AG04450 (cell line): Measurements from ENCODE around the gene ZNF853. TPM values are rescaled to one million over a fixed set of nuclear protein-coding genes. Genes with fewer than 3 reads are reported as not detected.
A peak's percentile ranks its signal among the peaks of the same experiment; 100 is the strongest.
"Not testable (repeated sequence)": the region's sequence is repeated elsewhere in the genome, so short reads cannot be mapped to it uniquely, and the experiment has no call there.

Source experiments
- CTCF ChIA-PET: fragments of 300-600, 350-600 bp; formaldehyde crosslinking; extraction: SDS; loops from one replicate; lab custom pipeline; 2022; ENCODE audit warnings: antibody characterized with exemption, inconsistent platforms; lab: Charles Lee
- POLR2A ChIA-PET: fragments of 350-600 bp; formaldehyde crosslinking; extraction: SDS; loops from one replicate; lab custom pipeline; 2021; ENCODE audit warnings: antibody characterized with exemption, inconsistent platforms; lab: Yijun Ruan, JAX
- DNase-seq: peaks from one replicate; pipeline ENCODE4 v3.0.0-alpha.2; 2011; ENCODE audit warnings: low read depth, low spot score
- H3K27ac ChIP-seq: one replicate; pipeline ENCODE4 v1.5.1; 2012; ENCODE audit warnings: low read depth, low read length, control low read depth
- H3K27me3 ChIP-seq: one replicate; pipeline ENCODE4 v1.6.0; 2012; ENCODE audit warnings: low read length; ENCODE audit not compliant: control insufficient read depth, insufficient read depth
- H3K4me3 ChIP-seq: 2 replicates; pipeline ENCODE4 v1.5.1; 2011; ENCODE audit warnings: mild to moderate bottlenecking, low read depth, low read length, control low read depth
- H3K9me3 ChIP-seq: 2 replicates; pipeline ENCODE4 v1.5.1; 2012; ENCODE audit warnings: low read length; ENCODE audit not compliant: control insufficient read depth, insufficient read depth
- CTCF ChIP-seq: IDR thresholded peaks from 2 replicates; pipeline ENCODE4 v1.5.1; 2011; ENCODE audit warnings: low read depth, low read length, control low read depth, inconsistent platforms
- polyA plus RNA-seq: library from polyadenylated mRNA; depleted of rRNA; stranded (reverse); fragments of >200 nt; gene quantifications from 2 replicates; pipeline ENCODE4 v1.2.3, GENCODE V29; 2011; rRNA removed

The ZNF853 gene
- polyA plus RNA-seq, 1 experiment = 5.3 TPM

DNA sequence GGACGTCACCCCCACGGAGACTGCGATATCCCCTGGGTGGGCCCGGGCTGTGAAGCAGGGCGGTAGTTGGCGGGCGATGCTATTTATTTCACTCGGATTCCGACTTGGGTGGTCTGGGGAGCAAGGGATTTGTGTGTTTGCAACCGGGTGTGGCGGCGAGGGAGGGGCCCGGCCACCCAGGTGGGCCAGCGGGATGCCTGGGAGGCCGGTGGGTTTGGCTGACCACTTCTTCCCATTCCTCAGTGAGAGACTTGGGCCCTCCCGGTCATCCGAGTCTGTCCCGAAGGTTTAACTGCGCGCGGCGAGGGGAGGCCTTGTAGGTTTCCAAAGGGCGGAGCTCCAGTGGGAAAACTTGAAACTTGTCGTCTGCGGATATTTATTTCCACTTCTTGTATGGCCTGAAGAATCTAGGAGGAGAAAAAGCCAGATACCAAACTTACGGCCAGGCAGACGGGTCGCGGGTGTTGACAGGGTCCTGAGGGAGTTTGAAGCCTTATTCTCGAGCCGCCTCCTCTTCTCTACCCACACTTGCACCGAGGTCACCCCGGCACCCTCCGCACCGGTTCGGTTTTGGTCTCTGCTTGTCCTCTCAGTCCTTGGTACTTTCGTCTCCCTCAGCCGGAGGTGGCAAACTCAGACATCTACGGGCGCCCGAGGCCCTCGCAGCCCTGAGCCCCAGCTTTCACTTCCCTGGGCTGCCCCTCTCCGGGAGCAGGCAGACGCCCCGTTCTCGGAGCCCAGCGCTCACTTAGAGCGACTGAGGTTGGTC, 39.6 kb downstream of the ZNF853 start:
- ChIA-PET CTCF (no interaction called here), POLR2A (no interaction called here)
- TF ChIP-seq CTCF = no peak
- Histone ChIP-seq H3K4me3 (no peak overlapping the region), H3K27me3 (no peaks in the 10 kb centered on the region), H3K9me3 (peaks cover 57% of the 10 kb centered on the region), H3K27ac (no peak overlapping the region)
- no peak for DNase-seq

DNA sequence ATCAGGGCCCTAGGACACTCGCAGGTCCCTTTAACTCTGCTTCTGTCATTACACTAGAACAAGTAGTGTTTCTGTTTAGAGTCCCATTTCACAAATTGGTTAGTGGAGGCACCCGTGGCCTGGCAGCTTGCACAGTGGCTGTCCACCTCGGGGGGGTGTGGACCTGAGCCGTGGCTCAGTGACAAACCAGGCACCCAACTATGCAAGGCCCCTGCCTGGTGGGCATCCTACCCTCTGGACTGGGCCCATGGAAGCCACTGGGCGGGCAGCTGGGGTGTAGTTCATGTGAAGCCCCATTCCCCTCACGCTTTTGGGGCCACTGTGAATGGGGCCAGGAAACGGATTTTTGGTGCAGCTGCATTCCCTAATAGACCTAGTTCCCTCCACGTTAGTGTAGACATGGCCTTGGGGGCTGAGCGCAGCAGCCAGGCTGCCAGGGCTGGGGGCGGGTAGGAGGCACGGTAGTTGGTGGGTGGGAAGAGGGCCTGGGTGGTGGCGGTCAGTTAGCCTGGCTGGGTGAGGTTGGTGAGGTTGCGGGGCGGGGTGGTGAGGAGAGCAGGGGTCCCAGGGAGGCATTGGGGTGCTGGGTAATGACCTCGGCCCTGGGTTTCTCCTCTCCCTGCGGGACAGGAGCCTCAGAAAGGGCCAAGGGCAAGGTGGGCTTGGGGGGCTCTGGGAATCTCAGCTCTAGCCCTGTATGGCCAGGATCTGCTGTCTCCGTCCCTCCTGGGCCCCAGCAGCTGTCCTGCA, 40.4 kb downstream of the ZNF853 start:
- peaks cover 49% of the 10 kb centered on the region for H3K9me3 ChIP-seq
- no peak for DNase-seq

GRCh38 chr7:6656413-6656812, 41.0 kb downstream of the ZNF853 start:
- Histone ChIP-seq H3K27ac (no peak overlapping the region), H3K4me3 (no peak overlapping the region), H3K27me3 (no peaks in the 10 kb centered on the region), H3K9me3 (peaks cover 43% of the 10 kb centered on the region)
- TF ChIP-seq CTCF = no peak
- no peak for DNase-seq
- CTCF ChIA-PET = no interaction called here
- POLR2A ChIA-PET = no interaction called here

More for the DNA sequence above, 40.4 kb downstream of the ZNF853 start:
- ChIA-PET POLR2A (no interaction called here), CTCF (no interaction called here)
- no peak for TF ChIP-seq CTCF
- H3K27me3 ChIP-seq = no peaks in the 10 kb centered on the region
- no peak overlapping the region for H3K4me3 ChIP-seq
- H3K27ac ChIP-seq = no peak overlapping the region

- ChIA-PET POLR2A (no interaction called here), CTCF (no interaction called here)
- no peak for TF ChIP-seq CTCF
- no peak for DNase-seq
- H3K4me3 ChIP-seq = no peak overlapping the region
- peak overlapping the region; percentile 11 for H3K27ac ChIP-seq
- H3K27me3 ChIP-seq = no peaks in the 10 kb centered on the region
- peaks cover 25% of the 10 kb centered on the region for H3K9me3 ChIP-seq
Observed at GRCh38 chr7:6658618-6659345, 43.4 kb downstream of the ZNF853 start.

GRCh38 chr7:6670851-6671250, 55.4 kb downstream of the ZNF853 start:
- H3K4me3 ChIP-seq, H3K27me3 ChIP-seq, DNase-seq, CTCF ChIA-PET, H3K27ac ChIP-seq, POLR2A ChIA-PET: not testable (repeated sequence)
- peaks cover 40% of the 10 kb centered on the region for H3K9me3 ChIP-seq

Other genes with a start within 250 kb of the ZNF853 start
- gene RAC1, start 241.1 kb upstream of the ZNF853 start, polyA plus RNA-seq = 478 and 535 TPM in 2 replicates
- gene DAGLB, start 167.7 kb upstream of the ZNF853 start, polyA plus RNA-seq = 23.1 and 25.3 TPM in 2 replicates
- 310 and 373 TPM in 2 replicates for gene KDELR2, start 131.5 kb upstream of the ZNF853 start, polyA plus RNA-seq
- 0.02 TPM in 1 of 2 replicates, not detected in the other for gene GRID2IP, start 64.1 kb upstream of the ZNF853 start, polyA plus RNA-seq
- gene ZDHHC4, start 38.2 kb upstream of the ZNF853 start, polyA plus RNA-seq = 99.4 and 103 TPM in 2 replicates
- 17.1 and 17.6 TPM in 2 replicates for gene INTS15, start 25.6 kb upstream of the ZNF853 start, polyA plus RNA-seq
- 4.8 and 5.6 TPM in 2 replicates for gene ZNF316, start 21.7 kb downstream of the ZNF853 start, polyA plus RNA-seq
- gene ZNF12, start 91.3 kb downstream of the ZNF853 start, polyA plus RNA-seq = 15.4 and 20.4 TPM in 2 replicates
- not detected in 2 replicates for gene RSPH10B2, start 138.5 kb downstream of the ZNF853 start, polyA plus RNA-seq
- gene CCZ1B, start 210.7 kb downstream of the ZNF853 start, polyA plus RNA-seq = 44.1 and 47.1 TPM in 2 replicates